GM12891 (cell line): ENCODE results near the gene PCDH9.

ENCODE experiments used
- SPI1 ChIP-seq: IDR thresholded peaks from 2 replicates; pipeline ENCODE4 v1.6.1; 2011; ENCODE audit warnings: low read depth, low read length, control low read depth
- TAF1 ChIP-seq: IDR thresholded peaks from 2 replicates; pipeline ENCODE4 v1.6.1; 2011; ENCODE audit warnings: low read depth, low read length, control low read depth

DNA sequence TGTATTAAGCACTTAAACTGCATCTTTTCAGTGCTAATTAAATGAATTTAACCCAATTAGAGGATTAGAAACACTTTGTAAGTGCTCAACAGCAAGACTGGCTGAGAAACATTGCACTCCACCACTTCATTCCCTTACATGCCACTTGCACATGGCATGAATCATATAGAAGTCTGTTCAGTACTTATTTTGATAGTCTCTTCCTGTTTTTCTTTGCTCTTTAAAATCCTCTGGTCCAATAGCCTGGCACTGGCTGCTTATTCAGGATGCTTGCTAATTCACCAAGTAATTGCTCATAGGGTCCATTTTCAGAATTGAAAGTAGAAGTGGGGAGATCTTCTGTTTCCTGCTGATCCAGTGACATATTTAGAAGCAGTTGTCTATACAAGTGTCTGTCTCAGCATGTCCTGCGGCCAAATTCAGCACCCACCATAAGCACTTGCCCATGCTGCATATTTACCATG, 900.1 kb downstream of the PCDH9 start:
- TF ChIP-seq SPI1 (no peak), TAF1 (no peak)
